ENCODE results near the gene MICAL1.

MICAL1 gene

DNA sequence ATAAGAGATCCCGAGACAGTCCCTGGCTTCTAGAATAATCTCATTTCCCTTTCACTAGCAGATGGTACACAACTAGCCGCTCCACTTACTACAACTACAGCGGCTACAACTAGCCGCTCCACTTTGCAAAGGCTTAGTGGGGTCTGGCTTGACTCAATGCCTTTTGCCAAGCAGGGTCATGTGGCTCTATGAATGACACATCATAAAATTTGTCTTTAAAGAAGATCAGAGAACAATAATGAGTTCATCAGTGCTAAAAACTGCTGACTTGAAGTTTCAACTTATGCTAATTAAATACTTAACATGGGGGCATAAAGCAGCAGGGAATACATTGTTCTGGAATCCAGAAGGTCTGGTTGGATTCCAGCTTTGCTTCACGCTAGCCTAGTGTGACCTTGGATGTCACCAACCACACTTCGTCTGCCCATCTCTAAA, 2.0 kb upstream of the MICAL1 start:
- no peaks in the 10 kb centered on the region; the same call in 1 of the 2 replicates for H4K20me1 ChIP-seq (ENCODE audit: insufficient read depth, low read length)
- peaks cover 13% of the 10 kb centered on the region for H3K36me3 ChIP-seq (replicated peaks; ENCODE audit: low read depth, low read length)
- H3K79me2 ChIP-seq (ENCODE audit: low read length) = no peaks in the 10 kb centered on the region; the same call in 1 of the 2 replicates
- TF ChIP-seq, protein P1, sequence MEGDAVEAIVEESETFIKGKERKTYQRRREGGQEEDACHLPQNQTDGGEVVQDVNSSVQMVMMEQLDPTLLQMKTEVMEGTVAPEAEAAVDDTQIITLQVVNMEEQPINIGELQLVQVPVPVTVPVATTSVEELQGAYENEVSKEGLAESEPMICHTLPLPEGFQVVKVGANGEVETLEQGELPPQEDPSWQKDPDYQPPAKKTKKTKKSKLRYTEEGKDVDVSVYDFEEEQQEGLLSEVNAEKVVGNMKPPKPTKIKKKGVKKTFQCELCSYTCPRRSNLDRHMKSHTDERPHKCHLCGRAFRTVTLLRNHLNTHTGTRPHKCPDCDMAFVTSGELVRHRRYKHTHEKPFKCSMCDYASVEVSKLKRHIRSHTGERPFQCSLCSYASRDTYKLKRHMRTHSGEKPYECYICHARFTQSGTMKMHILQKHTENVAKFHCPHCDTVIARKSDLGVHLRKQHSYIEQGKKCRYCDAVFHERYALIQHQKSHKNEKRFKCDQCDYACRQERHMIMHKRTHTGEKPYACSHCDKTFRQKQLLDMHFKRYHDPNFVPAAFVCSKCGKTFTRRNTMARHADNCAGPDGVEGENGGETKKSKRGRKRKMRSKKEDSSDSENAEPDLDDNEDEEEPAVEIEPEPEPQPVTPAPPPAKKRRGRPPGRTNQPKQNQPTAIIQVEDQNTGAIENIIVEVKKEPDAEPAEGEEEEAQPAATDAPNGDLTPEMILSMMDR (IDR thresholded peaks at IDR 0.05; ENCODE audit: low read depth, low read length) = no peak
- TF ChIP-seq EZH2phosphoT487 (IDR thresholded peaks at IDR 0.05; ENCODE audit: low read depth) = no peak
- no peak overlapping the region for H3K4me3 ChIP-seq (ENCODE audit: low read length)
- no peak overlapping the region for H3K4me2 ChIP-seq (ENCODE audit: low read length)
- no peak overlapping the region for H2AFZ ChIP-seq (ENCODE audit: low read depth, low read length)
- H3K27me3 ChIP-seq (ENCODE audit: low read depth, low read length) = no peaks in the 10 kb centered on the region
- no peak overlapping the region for H3K27ac ChIP-seq (ENCODE audit: low read length)
- no peak overlapping the region for H3K9ac ChIP-seq (ENCODE audit: low read length)
- peaks cover 26% of the 10 kb centered on the region for H3K4me1 ChIP-seq (ENCODE audit: low read length)
- H3K9me3 ChIP-seq (ENCODE audit: insufficient read depth, low read length) = no peaks in the 10 kb centered on the region

DNA sequence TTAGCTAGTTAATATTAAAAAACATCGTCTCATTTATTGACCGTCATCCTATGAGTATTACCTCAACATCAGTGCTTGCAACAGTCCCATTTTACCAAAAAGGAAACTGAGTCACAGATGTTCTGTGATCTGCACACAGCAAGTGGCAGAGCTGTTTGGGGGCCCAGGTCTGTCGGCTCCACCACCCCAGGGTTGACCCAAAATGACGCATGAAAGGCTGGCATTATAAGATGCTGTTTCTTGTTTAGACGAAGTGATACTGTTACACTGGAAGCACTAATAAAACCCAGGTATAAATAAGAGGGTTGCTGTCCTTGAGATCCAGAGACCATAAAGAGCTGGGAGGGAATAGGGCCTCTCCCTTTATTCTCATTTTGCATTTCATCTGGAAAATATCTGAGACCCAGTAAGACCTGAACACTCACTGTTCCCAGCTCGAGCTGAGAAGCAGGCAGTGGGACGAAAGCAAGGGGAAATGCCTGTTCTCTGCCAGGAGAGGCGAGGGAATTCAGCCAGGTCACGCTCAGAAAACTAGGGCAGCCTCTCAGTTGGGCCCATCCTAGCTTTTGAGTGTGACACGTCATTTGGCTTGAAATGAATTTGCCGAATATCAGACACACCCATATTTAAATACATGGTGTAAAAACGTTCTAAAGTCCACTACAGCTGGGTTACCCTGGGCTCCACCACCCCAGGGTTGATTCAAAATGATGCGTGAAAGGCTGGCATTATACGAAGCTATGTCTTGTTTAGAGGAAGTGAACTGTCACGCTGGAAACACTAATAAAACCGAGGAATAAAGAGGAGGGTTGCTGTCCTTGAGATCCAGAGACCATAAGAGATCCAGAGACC, 1.4 kb upstream of the MICAL1 start:
- Histone ChIP-seq H2AFZ (ENCODE audit: low read depth, low read length) (no peak overlapping the region), H3K4me3 (ENCODE audit: low read length) (no peak overlapping the region), H3K4me2 (ENCODE audit: low read length) (peak overlapping the region; percentile 62)

DNA sequence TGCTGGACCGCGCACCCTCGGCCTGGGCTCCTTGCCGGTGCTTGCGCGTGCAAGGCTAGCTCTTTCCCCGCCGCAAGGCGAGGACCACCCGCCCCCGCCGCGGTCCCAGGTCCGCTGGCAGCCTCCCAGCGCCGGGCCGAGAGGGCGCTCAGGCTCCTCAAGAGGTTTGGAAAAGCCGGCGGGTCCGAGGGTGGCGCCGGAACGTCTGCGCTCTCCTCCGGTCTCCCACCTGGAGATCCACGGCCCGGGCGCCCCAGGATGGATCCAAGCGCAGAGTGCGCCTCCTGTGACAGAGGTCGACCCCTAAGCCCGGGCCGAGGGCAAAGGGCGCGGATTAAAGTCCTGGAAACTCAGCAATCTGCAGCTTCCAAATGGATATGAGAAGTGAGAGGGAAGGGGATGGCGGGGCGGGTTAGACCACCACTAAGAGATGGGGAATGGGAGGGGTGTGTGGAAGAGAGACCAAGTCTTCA, 575 bp upstream of the MICAL1 start:
- Histone ChIP-seq H3K79me2 (ENCODE audit: low read length) (no peaks in the 10 kb centered on the region; the same call in 1 of the 2 replicates), H3K4me1 (ENCODE audit: low read length) (peaks cover 26% of the 10 kb centered on the region)

More for the DNA sequence above, 1.4 kb upstream of the MICAL1 start:
- Histone ChIP-seq H3K27me3 (ENCODE audit: low read depth, low read length) (no peaks in the 10 kb centered on the region), H3K36me3 (replicated peaks; ENCODE audit: low read depth, low read length) (peaks cover 6% of the 10 kb centered on the region), H3K27ac (ENCODE audit: low read length) (no peak overlapping the region), H3K4me1 (ENCODE audit: low read length) (peaks cover 26% of the 10 kb centered on the region), H4K20me1 (ENCODE audit: insufficient read depth, low read length) (no peaks in the 10 kb centered on the region; the same call in 1 of the 2 replicates), H3K9ac (ENCODE audit: low read length) (no peak overlapping the region), H3K79me2 (ENCODE audit: low read length) (no peaks in the 10 kb centered on the region; the same call in 1 of the 2 replicates), H3K9me3 (ENCODE audit: insufficient read depth, low read length) (no peaks in the 10 kb centered on the region)
- TF ChIP-seq EZH2phosphoT487 (IDR thresholded peaks at IDR 0.05; ENCODE audit: low read depth) = no peak
- TF ChIP-seq, protein P1 (IDR thresholded peaks at IDR 0.05; ENCODE audit: low read depth, low read length) = no peak

More for the DNA sequence above, 575 bp upstream of the MICAL1 start:
- H3K4me3 ChIP-seq (ENCODE audit: low read length) = peak overlapping the region; percentile 88
- peaks cover under 1% of the 10 kb centered on the region for H3K36me3 ChIP-seq (replicated peaks; ENCODE audit: low read depth, low read length)
- no peaks in the 10 kb centered on the region for H3K9me3 ChIP-seq (ENCODE audit: insufficient read depth, low read length)
- H3K9ac ChIP-seq (ENCODE audit: low read length) = peak overlapping the region; percentile 48; the same call in 1 of the 2 replicates
- peak overlapping the region; percentile 62 for H3K4me2 ChIP-seq (ENCODE audit: low read length)
- no peaks in the 10 kb centered on the region; the same call in 1 of the 2 replicates for H4K20me1 ChIP-seq (ENCODE audit: insufficient read depth, low read length)
- H2AFZ ChIP-seq (ENCODE audit: low read depth, low read length) = no peak overlapping the region
- H3K27me3 ChIP-seq (ENCODE audit: low read depth, low read length) = no peaks in the 10 kb centered on the region
- H3K27ac ChIP-seq (ENCODE audit: low read length) = no peak overlapping the region
- TF ChIP-seq, protein P1 (IDR thresholded peaks at IDR 0.05; ENCODE audit: low read depth, low read length) = no peak
- TF ChIP-seq EZH2phosphoT487 (IDR thresholded peaks at IDR 0.05; ENCODE audit: low read depth) = no peak

All from OCI-LY3 (cell line).